Activated CD4-positive, alpha-beta memory T cell treated with anti-CD3 and anti-CD28 coated beads for 36 hours (primary cell): ENCODE measurements around the gene SLC5A10. TPM values are rescaled to one million over a fixed set of nuclear protein-coding genes. Genes with fewer than 3 reads are reported as not detected.

ENCODE experiments used
- CTCF ChIA-PET: fragments of 350-600 bp; sonication (Branson Sonifier 250); formaldehyde crosslinking; loops from one replicate; lab custom pipeline; 2021; ENCODE audit warnings: antibody characterized with exemption, inconsistent platforms; lab: Charles Lee
- POLR2A ChIA-PET: fragments of 350-600 bp; sonication (Branson Sonifier 250); formaldehyde crosslinking; loops from one replicate; lab custom pipeline; 2021; ENCODE audit warnings: antibody characterized with exemption; lab: Charles Lee
- DNase-seq: peaks from one replicate; pipeline ENCODE4 v3.0.0-alpha.2; 2020
- H3K27ac Mint-ChIP-seq: one replicate; pipeline ENCODE4 v1.8.0; 2021; ENCODE audit warnings: mixed read lengths
- H3K27me3 Mint-ChIP-seq: one replicate; pipeline ENCODE4 v1.8.0; 2021; ENCODE audit warnings: mixed read lengths
- H3K36me3 Mint-ChIP-seq: one replicate; pipeline ENCODE4 v1.8.0; 2021; ENCODE audit warnings: mixed read lengths
- H3K4me1 Mint-ChIP-seq: one replicate; pipeline ENCODE4 v1.8.0; 2021; ENCODE audit warnings: low read depth, mixed read lengths
- H3K4me3 Mint-ChIP-seq: one replicate; pipeline ENCODE4 v1.8.0; 2021; ENCODE audit warnings: mild to moderate bottlenecking, mixed read lengths
- H3K9me3 Mint-ChIP-seq: one replicate; pipeline ENCODE4 v1.8.0; 2021; ENCODE audit warnings: mixed read lengths
- intact Hi-C: fragments of 100-400 bp; cut with micrococcal nuclease; formaldehyde crosslinking; loops from one replicate; pipeline ENCODE4 v1.15.1; 2023
- total RNA-seq, 2 experiments: library from RNA; stranded (reverse); gene quantifications; one replicate each; pipeline ENCODE4 v1.2.3, GENCODE V29; 2021

The SLC5A10 gene
- total RNA-seq, 2 experiments from 2014 or later: not detected

DNA sequence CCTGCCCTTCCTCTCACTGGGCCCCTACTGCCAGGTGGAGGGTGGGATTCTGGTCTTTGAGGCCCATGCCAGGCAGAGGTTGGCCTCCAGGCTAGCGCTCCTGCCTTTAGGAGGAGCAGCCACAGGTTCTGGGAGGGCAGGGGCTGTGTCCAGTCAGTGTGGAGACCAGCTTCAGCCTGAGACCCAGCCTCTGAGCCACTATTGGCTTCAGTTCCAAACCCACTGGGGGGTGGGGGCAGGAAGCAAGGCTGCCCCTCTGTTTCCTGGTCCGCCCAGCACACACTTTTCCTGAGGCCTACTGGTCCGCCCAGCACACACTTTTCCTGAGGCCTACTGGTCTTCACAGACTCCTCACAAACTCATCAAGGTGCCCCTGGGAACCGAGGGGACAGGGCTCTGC lies 16.4 kb downstream of the SLC5A10 start:
- CTCF ChIA-PET: no interaction called here
- H3K27ac Mint-ChIP-seq: no peak overlapping the region
- POLR2A ChIA-PET: no interaction called here

DNA sequence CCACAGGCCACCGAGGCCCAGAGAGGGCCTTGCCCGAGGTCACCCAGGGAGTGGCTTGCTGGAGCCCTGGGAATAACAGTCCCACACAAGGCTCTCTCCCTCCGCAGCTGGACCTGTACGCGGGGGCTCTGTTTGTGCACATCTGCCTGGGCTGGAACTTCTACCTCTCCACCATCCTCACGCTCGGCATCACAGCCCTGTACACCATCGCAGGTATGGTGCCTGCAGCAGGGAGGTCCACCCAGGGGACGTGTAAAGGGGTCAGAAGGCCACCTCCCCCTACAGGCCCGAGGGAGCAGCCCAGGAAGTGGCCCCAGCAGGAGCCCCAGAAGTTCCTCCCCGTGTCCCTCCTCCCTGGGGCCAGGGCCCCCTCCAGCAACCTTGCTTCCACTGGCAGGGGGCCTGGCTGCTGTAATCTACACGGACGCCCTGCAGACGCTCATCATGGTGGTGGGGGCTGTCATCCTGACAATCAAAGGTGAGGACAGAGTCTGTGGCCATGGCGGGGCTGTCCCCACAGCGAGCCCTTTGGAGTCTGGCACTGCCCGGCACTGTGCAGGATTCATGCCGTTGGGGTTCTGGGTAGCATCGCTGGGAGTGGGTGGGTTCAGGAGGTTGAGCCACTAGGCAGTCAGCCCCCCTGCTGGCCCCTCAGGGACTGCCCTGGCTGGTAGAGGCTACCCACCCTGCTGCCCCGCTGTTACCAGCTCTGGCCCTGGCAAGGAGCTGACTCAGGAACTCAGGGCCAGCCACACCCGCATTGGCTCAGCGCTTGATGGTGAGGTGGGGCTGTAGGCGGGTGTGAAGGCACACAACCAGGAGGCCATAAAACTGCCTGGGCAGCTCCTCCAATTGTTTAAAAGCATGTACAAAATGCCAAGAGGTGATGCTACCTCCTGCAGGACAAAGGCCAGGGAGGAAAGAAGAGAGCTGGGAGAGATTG lies 17.3 kb downstream of the SLC5A10 start:
- intact Hi-C loops: no loop called here
- Mint-ChIP-seq H3K27me3 (no peaks in the 10 kb centered on the region), H3K4me1 (peaks cover 4% of the 10 kb centered on the region), H3K4me3 (no peak overlapping the region), H3K9me3 (no peaks in the 10 kb centered on the region), H3K27ac (no peak overlapping the region), H3K36me3 (peaks cover 10% of the 10 kb centered on the region)
- CTCF ChIA-PET: interaction anchor here (1.7 kb wide), 1 partner anchor 8 kb away, joined by 12 read pairs; no protein-coding TSS in a partner anchor
- POLR2A ChIA-PET: no interaction called here
- no peak for DNase-seq

More for the DNA sequence above, 16.4 kb downstream of the SLC5A10 start:
- Mint-ChIP-seq H3K36me3 (peaks cover 8% of the 10 kb centered on the region), H3K27me3 (no peaks in the 10 kb centered on the region), H3K9me3 (no peaks in the 10 kb centered on the region), H3K4me3 (no peak overlapping the region), H3K4me1 (peaks cover 3% of the 10 kb centered on the region)
- no peak for DNase-seq
- intact Hi-C loops: no loop called here

DNA sequence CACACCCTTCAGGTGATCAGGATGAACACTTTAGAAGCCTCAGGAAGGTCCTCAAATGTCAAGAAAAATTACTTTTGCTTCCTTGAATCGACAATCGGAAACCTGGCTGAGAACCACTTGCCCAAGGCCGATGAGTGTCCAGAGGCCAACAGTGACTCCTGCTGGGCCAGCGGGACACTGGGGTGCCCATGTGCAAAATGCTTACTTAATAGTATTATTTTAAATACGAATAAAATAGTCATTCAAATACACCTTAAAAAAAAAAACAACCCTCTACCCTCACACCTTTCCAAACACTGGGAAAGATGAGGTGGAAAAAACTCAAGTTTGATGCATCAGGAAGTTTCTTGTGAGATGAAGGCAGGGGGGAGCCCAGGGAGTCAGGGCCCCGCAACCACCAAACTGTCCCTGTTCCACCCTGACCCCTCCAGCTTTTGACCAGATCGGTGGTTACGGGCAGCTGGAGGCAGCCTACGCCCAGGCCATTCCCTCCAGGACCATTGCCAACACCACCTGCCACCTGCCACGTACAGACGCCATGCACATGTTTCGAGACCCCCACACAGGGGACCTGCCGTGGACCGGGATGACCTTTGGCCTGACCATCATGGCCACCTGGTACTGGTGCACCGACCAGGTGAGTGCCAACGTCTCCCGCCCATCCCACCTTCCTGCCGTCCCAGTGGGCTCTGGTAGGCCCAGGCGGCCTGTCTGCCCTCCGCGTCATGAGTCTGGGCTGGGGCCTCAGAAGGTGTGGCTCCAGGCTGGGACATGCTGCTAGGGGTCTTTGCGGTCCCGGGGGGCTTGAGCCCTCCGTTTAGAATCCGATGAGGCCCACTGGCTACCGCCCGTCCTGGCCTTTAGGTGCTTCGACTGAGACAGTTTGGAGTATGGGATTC lies 18.9 kb downstream of the SLC5A10 start:
- POLR2A ChIA-PET: no interaction called here
- no peaks in the 10 kb centered on the region for H3K27me3 Mint-ChIP-seq
- H3K9me3 Mint-ChIP-seq: no peaks in the 10 kb centered on the region
- no peak for DNase-seq
- CTCF ChIA-PET: interaction anchor here (1.7 kb wide), 1 partner anchor 10 kb away, joined by 12 read pairs; no protein-coding TSS in a partner anchor
- H3K36me3 Mint-ChIP-seq: peaks cover 10% of the 10 kb centered on the region
- H3K27ac Mint-ChIP-seq: no peak overlapping the region
- H3K4me1 Mint-ChIP-seq: peaks cover 12% of the 10 kb centered on the region
- intact Hi-C loops: loop anchor here (10.0 kb wide), 1 partner anchor 46 kb away; no protein-coding TSS in a partner anchor
- no peak overlapping the region for H3K4me3 Mint-ChIP-seq

DNA sequence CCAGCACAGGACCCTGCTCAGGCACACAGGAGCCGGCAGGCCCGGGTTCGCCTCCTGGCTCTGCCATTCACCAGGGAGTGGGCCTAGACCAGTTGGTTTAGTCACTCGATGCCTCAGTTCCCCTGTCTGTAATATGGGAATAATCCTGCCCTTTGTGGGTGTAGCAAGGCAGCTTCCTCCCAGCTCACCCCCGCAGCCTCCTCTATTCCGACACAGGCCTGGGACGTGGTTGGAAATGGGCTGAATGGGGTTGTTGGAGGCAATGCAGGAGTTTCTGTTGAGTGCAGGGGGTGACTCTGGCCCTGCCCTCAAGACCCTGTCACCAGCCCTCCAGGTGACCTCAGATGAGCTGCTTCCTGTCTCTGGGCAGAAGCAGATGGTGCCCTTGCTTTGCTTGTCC lies 19.8 kb downstream of the SLC5A10 start:
- Mint-ChIP-seq H3K36me3 (peaks cover 13% of the 10 kb centered on the region), H3K27ac (no peak overlapping the region), H3K4me1 (peaks cover 12% of the 10 kb centered on the region), H3K9me3 (no peaks in the 10 kb centered on the region), H3K4me3 (no peak overlapping the region), H3K27me3 (no peaks in the 10 kb centered on the region)
- no peak for DNase-seq
- intact Hi-C loops: loop anchor here (10.0 kb wide), 1 partner anchor 47 kb away; no protein-coding TSS in a partner anchor
- ChIA-PET CTCF (interaction anchor here (1.6 kb wide), 1 partner anchor 11 kb away, joined by 4 read pairs; no protein-coding TSS in a partner anchor), POLR2A (no interaction called here)

DNA sequence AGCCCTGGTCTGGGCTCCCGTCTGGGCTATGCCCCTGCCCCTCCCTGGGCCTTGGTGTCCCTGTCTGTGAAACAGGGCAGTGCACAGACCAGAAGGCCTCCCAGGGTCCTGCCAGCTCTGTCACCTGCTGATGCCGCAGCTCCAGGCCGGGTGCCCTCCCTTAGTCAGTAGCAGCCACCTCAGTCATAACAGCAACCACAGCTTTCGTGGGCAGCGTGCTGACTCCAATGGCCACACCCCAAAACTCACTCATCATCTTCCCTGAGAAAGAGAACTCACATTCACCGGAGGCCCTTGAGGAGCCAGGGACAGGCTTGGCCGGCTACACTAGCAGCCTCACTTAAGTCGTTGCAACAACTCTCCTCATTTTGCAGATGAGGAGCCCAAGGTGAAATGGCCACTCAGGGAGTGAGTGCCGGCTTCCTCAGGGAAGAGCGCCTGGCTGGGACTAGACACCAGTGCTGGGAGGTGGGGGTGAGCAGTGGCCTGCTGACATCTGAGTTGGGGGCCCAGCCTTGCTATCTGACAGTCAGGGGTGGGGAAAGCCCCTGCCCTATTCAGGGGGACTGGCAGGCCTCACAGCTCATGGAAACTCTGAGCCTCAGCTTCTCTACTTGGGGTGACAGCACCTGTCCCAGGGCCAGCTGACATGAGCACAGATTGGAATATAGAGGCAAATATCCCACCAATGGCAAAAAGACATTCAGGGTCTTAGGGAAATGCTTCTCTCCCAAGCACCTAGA lies 22.6 kb downstream of the SLC5A10 start:
- peak overlapping the region; percentile 10 for H3K27ac Mint-ChIP-seq
- ChIA-PET POLR2A (interaction anchor here (1.0 to 1.2 kb wide), 2 partner anchors 30 to 41 kb away, joined by 3 read pairs; partner anchors contain the start of gene FAM83G), CTCF (interaction anchor here (2.9 kb wide), 1 partner anchor 14 kb away, joined by 17 read pairs; no protein-coding TSS in a partner anchor)
- no peaks in the 10 kb centered on the region for H3K9me3 Mint-ChIP-seq
- intact Hi-C loops: loop anchor here (10.0 kb wide), 1 partner anchor 50 kb away; no protein-coding TSS in a partner anchor
- H3K4me1 Mint-ChIP-seq: peaks cover 12% of the 10 kb centered on the region
- H3K4me3 Mint-ChIP-seq: no peak overlapping the region
- H3K27me3 Mint-ChIP-seq: no peaks in the 10 kb centered on the region
- peaks cover 14% of the 10 kb centered on the region for H3K36me3 Mint-ChIP-seq
- peak; percentile 62 for DNase-seq

DNA sequence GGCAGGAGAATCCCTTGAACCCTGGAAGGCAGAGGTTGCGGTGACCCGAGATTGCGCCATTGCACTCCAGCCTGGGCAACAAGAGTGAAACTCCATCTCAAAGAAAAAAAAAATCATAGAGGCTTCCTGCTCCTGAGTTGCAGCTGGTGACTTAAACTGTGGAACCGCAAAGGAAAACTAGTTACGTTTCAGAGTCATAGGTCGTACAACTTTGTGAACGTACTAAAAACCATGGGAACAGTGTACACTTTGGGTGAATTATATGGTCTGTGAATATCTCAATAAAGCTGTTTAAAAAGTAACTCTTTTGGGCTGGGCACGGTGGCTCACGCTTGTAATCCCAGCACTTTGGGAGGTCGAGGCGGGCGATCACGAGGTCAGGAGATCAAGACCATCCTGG lies 23.6 kb downstream of the SLC5A10 start:
- ChIA-PET POLR2A (interaction anchor here (1.2 kb wide), 1 partner anchor 29 kb away, joined by 3 read pairs; the partner anchor contains the start of gene FAM83G), CTCF (interaction anchor here (0.7 to 2.9 kb wide), 2 partner anchors 15 to 667 kb away, joined by 3 to 17 read pairs; no protein-coding TSS in a partner anchor)
- Mint-ChIP-seq H3K27me3 (no peaks in the 10 kb centered on the region), H3K36me3 (peaks cover 8% of the 10 kb centered on the region), H3K4me3 (no peak overlapping the region), H3K9me3 (no peaks in the 10 kb centered on the region), H3K4me1 (peaks cover 9% of the 10 kb centered on the region), H3K27ac (no peak overlapping the region)
- intact Hi-C loops: loop anchor here (10.0 kb wide), 1 partner anchor 51 kb away; no protein-coding TSS in a partner anchor
- DNase-seq: no peak

DNA sequence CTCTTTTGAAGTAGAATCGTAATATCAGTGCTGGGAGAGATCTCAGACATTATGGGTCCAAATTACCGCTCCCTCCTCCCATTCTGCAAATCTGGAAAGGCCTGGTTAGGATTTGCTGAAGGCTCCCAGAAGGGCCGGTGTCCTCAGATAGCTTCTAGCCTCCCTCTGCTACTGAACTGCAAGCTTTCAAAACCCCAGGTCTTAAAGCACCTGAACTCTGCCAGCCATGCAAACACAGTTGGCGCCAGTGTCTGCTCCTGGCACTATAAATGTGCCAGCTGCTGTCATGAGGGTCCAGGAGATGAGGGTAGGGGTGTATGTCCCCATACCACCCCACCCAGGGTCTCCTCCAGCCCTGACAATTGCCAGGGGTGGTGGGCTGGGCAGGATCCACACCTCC lies 24.2 kb downstream of the SLC5A10 start:
- H3K9me3 Mint-ChIP-seq: no peaks in the 10 kb centered on the region
- peaks cover 9% of the 10 kb centered on the region for H3K4me1 Mint-ChIP-seq
- DNase-seq: no peak
- POLR2A ChIA-PET: no interaction called here
- peaks cover 8% of the 10 kb centered on the region for H3K36me3 Mint-ChIP-seq
- intact Hi-C loops: loop anchor here (10.0 kb wide), 1 partner anchor 51 kb away; no protein-coding TSS in a partner anchor
- H3K4me3 Mint-ChIP-seq: no peak overlapping the region
- no peaks in the 10 kb centered on the region for H3K27me3 Mint-ChIP-seq
- no peak overlapping the region for H3K27ac Mint-ChIP-seq
- CTCF ChIA-PET: interaction anchor here (0.9 to 2.9 kb wide), 2 partner anchors 15 to 21 kb away, joined by 3 to 17 read pairs; no protein-coding TSS in a partner anchor

DNA sequence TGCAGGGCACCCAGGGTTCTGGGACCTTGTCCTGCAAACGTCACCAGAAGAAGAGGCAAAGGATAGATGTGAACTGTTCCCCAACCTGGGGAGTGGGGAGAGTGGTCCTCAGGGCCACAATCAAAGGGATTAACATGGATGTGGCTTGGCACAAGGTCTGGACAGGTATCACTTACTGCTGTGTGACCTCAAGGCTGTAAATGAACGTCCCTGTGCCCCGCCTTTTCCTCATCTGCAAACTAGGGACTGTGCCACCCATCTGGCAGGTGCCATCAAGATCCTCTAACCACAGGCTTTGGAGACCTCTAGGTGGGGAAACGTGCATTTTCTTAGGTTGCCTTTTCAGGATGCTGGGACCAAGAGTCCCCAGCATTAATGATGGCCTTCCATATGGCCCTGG lies 25.1 kb downstream of the SLC5A10 start:
- no peak for DNase-seq
- H3K9me3 Mint-ChIP-seq: no peaks in the 10 kb centered on the region
- peaks cover 8% of the 10 kb centered on the region for H3K36me3 Mint-ChIP-seq
- H3K4me1 Mint-ChIP-seq: peaks cover 9% of the 10 kb centered on the region
- no peak overlapping the region for H3K4me3 Mint-ChIP-seq
- no peaks in the 10 kb centered on the region for H3K27me3 Mint-ChIP-seq
- ChIA-PET POLR2A (no interaction called here), CTCF (interaction anchor here (2.4 kb wide), 1 partner anchor 16 kb away, joined by 8 read pairs; no protein-coding TSS in a partner anchor)
- no peak overlapping the region for H3K27ac Mint-ChIP-seq
- intact Hi-C loops: loop anchor here (10.0 kb wide), 1 partner anchor 52 kb away; no protein-coding TSS in a partner anchor

DNA sequence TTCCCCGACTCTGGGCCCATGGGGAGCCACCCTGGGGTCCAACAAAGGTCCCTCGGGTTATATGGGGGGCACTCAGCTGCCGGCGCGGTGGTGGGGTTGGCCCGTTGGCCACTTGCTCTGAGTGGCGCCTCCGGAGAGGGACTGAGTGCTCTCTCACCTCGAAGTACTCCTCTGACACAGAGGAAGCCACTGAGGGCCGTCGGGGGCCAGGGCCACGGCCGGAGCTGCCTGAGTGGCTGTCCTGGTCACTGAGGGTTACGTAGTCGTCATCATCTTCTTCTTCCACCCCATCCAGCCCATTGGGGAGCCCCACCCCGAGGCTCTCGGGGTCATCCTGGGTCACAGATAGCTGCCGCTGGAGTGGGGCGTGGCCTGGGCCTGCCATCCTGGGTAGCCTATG lies 25.7 kb downstream of the SLC5A10 start:
- Mint-ChIP-seq H3K27me3 (no peaks in the 10 kb centered on the region), H3K9me3 (no peaks in the 10 kb centered on the region), H3K27ac (no peak overlapping the region), H3K36me3 (peaks cover 8% of the 10 kb centered on the region), H3K4me1 (peaks cover 9% of the 10 kb centered on the region), H3K4me3 (no peak overlapping the region)
- CTCF ChIA-PET: interaction anchor here (2.4 kb wide), 1 partner anchor 17 kb away, joined by 8 read pairs; no protein-coding TSS in a partner anchor
- intact Hi-C loops: loop anchor here (10.0 kb wide), 1 partner anchor 53 kb away; no protein-coding TSS in a partner anchor
- no peak for DNase-seq
- POLR2A ChIA-PET: no interaction called here

DNA sequence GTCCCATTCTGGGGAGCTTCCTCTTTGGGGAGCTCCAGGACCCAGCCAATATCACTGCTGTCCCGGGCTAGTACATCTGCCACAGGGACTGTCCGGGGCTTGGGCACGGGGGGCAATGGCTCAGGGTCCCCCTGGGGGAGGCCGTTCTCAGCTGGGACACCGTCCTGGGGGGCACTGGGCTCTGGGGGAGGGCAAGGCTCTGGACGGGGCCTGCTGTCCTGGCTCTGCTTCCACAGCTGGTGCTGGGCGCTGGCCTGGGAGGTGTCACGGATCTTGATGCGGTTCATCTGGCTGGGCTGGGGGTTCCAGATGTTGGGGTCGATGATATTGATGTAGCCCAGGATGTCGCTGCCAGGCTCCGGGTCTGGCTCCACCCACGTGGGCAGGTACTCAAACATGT lies 26.1 kb downstream of the SLC5A10 start:
- H3K4me1 Mint-ChIP-seq: peaks cover 9% of the 10 kb centered on the region
- CTCF ChIA-PET: interaction anchor here (2.4 kb wide), 1 partner anchor 17 kb away, joined by 8 read pairs; no protein-coding TSS in a partner anchor
- H3K4me3 Mint-ChIP-seq: no peak overlapping the region
- POLR2A ChIA-PET: no interaction called here
- DNase-seq: no peak
- H3K27ac Mint-ChIP-seq: no peak overlapping the region
- intact Hi-C loops: loop anchor here (10.0 kb wide), 1 partner anchor 53 kb away; no protein-coding TSS in a partner anchor
- H3K27me3 Mint-ChIP-seq: no peaks in the 10 kb centered on the region
- peaks cover 7% of the 10 kb centered on the region for H3K36me3 Mint-ChIP-seq
- H3K9me3 Mint-ChIP-seq: no peaks in the 10 kb centered on the region
